WI38 (cell line): ENCODE results near the gene SEBOX.

ENCODE experiments used
- H3K4me3 ChIP-seq: 2 replicates; pipeline ENCODE4 v1.5.1; 2011; ENCODE audit warnings: low read depth, mild to moderate bottlenecking, control low read depth, low read length
- TF ChIP-seq, protein P1 (sequence below): IDR thresholded peaks from 2 replicates; pipeline ENCODE4 v1.5.1; 2012; ENCODE audit warnings: low read depth, mild to moderate bottlenecking, control low read depth, low read length

The SEBOX gene

DNA sequence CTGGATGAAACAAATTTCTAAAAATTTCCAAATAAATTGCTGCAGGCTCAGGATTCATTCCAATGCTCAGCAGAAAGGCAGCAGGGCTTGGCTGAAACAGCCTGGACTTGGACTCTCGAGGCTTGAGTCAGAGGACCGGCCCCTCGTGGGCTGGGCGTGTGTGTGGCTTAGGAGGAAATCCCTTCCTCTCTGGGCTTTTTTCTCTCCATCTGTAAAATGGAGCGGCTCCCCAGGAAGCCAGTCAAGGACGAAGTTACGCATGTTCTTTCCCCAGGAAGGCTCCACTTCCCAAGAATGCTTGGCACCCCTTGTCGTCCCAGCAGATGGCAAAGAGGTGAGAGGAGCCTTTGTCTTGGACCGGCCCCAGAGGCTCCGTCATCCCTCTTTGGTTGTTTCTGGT, 27.5 kb upstream of the SEBOX start:
- TF ChIP-seq, protein P1, sequence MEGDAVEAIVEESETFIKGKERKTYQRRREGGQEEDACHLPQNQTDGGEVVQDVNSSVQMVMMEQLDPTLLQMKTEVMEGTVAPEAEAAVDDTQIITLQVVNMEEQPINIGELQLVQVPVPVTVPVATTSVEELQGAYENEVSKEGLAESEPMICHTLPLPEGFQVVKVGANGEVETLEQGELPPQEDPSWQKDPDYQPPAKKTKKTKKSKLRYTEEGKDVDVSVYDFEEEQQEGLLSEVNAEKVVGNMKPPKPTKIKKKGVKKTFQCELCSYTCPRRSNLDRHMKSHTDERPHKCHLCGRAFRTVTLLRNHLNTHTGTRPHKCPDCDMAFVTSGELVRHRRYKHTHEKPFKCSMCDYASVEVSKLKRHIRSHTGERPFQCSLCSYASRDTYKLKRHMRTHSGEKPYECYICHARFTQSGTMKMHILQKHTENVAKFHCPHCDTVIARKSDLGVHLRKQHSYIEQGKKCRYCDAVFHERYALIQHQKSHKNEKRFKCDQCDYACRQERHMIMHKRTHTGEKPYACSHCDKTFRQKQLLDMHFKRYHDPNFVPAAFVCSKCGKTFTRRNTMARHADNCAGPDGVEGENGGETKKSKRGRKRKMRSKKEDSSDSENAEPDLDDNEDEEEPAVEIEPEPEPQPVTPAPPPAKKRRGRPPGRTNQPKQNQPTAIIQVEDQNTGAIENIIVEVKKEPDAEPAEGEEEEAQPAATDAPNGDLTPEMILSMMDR: no peak
- no peak overlapping the region for H3K4me3 ChIP-seq

DNA sequence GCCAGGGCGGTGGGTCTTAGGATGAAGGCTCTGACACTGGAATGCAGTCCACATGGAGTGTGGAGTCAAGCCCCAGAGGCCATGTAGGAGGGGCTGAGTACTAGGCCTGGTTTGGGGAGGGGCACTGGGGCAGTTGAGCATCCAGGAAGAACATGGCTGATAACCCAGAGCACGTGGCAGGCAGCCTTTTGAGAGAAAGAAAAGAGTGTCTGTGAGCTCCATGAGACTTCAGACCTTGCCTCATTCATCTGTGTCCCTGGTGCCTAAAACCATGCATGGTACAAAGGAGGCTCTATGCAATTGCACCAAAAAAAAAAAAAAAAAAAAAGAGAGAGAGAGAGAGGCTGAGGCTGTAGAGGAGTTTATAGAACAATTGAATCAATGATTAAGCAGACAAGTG, 26.4 kb upstream of the SEBOX start:
- TF ChIP-seq, protein P1: no peak
- no peak overlapping the region for H3K4me3 ChIP-seq

DNA sequence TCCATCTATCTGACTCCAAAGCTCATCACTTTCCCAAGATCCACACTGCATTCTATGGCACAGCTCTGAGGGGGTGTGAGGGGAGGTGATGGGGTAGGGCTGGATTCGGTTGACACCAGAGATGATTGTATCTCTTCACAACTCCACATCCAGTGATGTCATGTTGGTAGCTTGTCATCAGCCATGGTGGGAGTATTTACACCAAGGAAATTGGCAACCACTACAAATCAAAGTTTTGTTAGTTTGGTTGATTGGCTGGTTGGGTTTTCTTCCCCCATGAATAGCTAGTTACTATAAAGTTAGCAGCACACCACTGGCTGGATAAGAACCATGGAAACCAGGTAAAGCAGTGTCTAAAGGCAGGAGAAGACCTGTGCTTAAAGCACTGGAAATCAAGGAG, 26.0 kb upstream of the SEBOX start:
- no peak overlapping the region for H3K4me3 ChIP-seq
- TF ChIP-seq, protein P1: no peak

DNA sequence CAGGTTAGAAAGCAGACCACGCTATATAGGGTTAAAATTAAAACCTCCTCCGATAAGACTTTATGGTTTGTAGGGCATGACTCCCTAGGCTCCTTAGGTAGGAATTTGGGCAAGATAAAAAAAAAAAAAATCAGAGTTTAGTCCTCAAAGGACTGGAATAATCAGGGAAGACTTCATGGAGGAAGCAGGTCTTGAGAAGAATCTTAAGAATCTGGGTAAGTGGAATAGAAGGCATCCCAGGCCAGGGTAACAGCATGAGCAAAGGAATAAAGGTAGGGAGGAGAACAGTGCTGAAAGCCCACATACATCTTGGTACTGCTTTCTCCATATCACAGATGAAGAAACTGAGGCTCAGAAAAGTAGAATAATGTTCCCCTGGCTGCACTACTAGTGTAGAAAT, 25.6 kb upstream of the SEBOX start:
- TF ChIP-seq, protein P1: no peak
- H3K4me3 ChIP-seq: no peak overlapping the region

DNA sequence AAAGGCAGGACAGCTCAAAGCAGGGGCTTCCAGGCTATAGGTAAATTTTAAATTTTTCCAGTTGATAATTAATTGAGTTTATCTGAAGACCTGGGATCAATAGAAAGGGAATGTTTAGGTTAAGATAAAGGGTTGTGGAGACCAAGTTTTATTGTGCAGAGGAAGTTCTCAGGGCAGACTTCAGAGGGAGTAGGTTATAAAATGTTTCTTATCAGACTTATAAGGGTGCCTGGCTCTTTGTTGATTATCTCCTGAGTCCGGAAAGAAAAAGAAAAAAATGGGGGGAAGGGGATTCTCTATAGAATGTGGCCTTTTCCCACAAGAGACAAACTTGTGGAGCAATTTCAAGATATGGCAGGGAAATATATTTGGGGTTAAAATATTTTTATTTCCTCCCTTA, 25.1 kb upstream of the SEBOX start:
- TF ChIP-seq, protein P1: no peak
- no peak overlapping the region for H3K4me3 ChIP-seq

DNA sequence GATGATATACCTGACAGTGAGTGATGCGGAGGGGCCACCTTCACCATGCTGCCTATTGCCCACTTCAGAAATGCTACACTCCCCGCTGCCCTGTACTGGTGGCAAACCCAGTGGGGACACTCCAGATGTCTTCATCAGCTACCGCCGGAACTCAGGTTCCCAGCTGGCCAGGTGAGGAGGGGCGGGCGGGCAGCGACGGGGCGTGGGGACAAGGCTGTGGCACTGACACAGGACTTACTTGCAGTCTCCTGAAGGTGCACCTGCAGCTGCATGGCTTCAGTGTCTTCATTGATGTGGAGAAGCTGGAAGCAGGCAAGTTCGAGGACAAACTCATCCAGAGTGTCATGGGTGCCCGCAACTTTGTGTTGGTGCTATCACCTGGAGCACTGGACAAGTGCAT, 23.1 kb upstream of the SEBOX start:
- TF ChIP-seq, protein P1: no peak

DNA sequence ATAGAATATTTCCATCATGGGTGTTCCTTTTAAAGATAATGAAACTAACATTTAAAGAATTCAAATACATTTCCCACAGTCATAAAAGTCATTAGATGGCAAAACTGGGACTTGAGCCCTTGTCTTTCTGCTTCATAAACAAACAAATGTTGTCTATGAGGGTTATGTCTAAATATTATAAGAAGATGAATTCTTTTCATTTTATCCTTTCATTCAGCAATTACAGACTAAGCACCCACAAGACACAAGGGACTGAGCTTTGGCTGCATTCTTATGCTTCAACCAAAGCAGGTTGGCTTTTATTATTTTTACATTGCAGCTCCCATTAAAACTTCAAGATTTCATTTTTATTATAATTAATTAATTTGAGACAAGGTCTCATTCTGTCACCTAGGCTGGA, 21.4 kb upstream of the SEBOX start:
- no peak overlapping the region for H3K4me3 ChIP-seq
- TF ChIP-seq, protein P1: no peak

More for the DNA sequence above, 23.1 kb upstream of the SEBOX start:
- no peak overlapping the region for H3K4me3 ChIP-seq

DNA sequence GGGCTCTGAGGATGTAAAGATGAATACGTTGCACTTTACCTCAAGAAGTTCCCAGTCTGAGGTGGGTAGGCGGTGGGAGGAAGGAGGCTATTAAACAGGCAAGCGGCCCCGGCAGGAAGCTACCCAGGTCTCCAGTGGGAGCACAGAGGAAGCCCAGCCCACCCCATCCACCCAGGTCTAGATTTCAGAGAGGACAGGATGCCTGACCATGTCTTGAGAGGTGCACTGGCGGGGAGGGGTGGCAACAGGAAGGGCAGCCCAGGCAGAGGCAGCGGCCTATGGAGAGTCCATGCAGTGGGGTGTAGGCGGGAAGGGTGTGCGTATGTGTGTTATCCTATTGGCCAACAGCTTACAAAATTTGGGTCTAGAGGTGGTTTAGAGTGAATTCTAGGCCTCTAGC, 20.4 kb upstream of the SEBOX start:
- no peak overlapping the region for H3K4me3 ChIP-seq
- TF ChIP-seq, protein P1: no peak
